Fibroblast of mammary gland (primary cell): ENCODE measurements around the gene MOB1A.

Experiments
- DNase-seq: peaks from one replicate; pipeline ENCODE4 v3.0.0-alpha.2; 2010; ENCODE audit warnings: low read depth
- H3K4me3 ChIP-seq: 2 replicates; pipeline ENCODE4 v1.5.1; 2011; ENCODE audit warnings: low read depth, mild to moderate bottlenecking, low read length, moderate library complexity; ENCODE audit not compliant: control insufficient read depth
- CTCF ChIP-seq: conservative IDR thresholded peaks from 2 replicates; pipeline ENCODE4 v1.5.1; 2011; ENCODE audit warnings: low read depth, low read length, inconsistent platforms; ENCODE audit not compliant: control insufficient read depth, insufficient read depth

The MOB1A gene

GRCh38 chr2:74178211-74179062, at the start of gene MOB1A:
MOB1A (minus strand) TSS chr2:74178879; CDS start chr2:74178674, 205 bp downstream.
- peak; percentile 98 for DNase-seq
- no peak for TF ChIP-seq CTCF
- peak within 1 kb of the TSS; percentile 87 for H3K4me3 ChIP-seq

GRCh38 chr2:74227646-74228045, 49.0 kb upstream of the MOB1A start:
- H3K4me3 ChIP-seq, result no peak overlapping the region
- no peak for TF ChIP-seq CTCF
- DNase-seq, result no peak

GRCh38 chr2:74226648-74227213, 48.1 kb upstream of the MOB1A start:
- no peak for DNase-seq
- no peak for TF ChIP-seq CTCF
- no peak overlapping the region for H3K4me3 ChIP-seq

- DNase-seq, result no peak
- no peak overlapping the region for H3K4me3 ChIP-seq
- no peak for TF ChIP-seq CTCF
Measured at GRCh38 chr2:74225698-74226459, 47.2 kb upstream of the MOB1A start.

- DNase-seq, result peak; percentile 31
- no peak for TF ChIP-seq CTCF
Measured at GRCh38 chr2:74223941-74224770, 45.5 kb upstream of the MOB1A start.

GRCh38 chr2:74222300-74222650, 43.6 kb upstream of the MOB1A start:
- TF ChIP-seq CTCF, result no peak
- DNase-seq, result no peak
- H3K4me3 ChIP-seq, result no peak overlapping the region

More at GRCh38 chr2:74223941-74224770, 45.5 kb upstream of the MOB1A start:
- H3K4me3 ChIP-seq, result no peak overlapping the region
